Activated CD8-positive, alpha-beta memory T cell treated with anti-CD3 and anti-CD28 coated beads, Interleukin-2, amount 50 U/mL, for 4 hours (primary cell): ENCODE measurements around the gene SENP1.

Source experiments
- DNase-seq: peaks from one replicate; pipeline ENCODE4 v3.0.0-alpha.2; 2020

Gene SENP1

DNA sequence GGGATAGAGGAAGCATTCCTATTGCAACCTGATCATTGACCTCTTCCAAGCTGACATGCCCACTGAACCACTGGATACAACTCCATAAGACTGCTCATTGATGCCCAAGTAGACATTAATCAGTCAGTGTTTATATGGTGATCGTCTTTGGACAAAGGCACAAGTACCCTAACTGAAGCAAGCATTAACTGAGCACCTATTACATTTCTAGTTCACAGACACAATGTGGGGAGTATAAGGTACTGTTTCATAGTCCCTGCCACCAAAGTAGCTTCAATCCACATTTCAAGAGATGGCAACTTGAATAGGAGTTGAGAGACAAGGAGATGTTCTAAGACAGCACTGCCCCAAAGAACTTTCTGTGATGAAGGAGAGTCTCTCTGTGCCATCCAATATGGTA, 90.8 kb downstream of the SENP1 start:
- DNase-seq, result no peak

DNA sequence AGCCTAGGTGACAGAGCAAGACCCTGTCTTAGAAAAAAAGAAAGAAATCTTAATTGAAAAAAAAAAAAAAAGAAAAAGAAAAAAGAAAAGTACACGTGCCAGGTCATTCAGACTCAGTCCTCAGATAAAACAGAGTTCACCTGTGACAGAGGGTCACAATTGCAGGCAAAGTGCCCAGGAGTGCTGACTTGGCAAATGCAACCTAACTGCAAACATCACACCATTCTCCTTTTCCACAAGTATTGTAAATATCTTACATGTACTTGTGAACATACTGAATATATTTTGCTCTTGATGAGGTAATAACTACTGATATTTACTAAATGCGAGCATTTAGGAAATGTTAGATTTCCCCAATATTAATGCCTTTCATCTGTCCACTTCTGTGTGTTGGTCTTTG, 92.6 kb downstream of the SENP1 start:
- DNase-seq, result no peak

DNA sequence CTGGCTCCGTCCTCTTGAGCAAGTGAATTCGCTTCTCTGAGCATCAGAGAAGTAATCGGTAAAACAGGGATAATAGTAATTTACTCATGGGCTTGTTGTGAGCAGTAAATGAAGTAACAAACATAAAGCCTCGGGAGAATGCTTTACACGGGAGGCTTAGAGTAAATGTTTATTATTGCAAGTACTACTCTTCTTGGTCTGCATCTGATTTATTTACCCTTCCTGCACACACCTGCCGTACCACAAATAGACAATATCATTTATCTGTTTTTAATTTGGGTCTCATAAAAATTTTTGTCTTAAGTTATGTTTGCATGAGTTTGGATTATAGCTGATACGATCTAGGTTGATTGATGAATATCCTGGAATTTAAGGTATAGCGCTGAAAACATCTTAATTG, 93.8 kb downstream of the SENP1 start:
- DNase-seq, result no peak

DNA sequence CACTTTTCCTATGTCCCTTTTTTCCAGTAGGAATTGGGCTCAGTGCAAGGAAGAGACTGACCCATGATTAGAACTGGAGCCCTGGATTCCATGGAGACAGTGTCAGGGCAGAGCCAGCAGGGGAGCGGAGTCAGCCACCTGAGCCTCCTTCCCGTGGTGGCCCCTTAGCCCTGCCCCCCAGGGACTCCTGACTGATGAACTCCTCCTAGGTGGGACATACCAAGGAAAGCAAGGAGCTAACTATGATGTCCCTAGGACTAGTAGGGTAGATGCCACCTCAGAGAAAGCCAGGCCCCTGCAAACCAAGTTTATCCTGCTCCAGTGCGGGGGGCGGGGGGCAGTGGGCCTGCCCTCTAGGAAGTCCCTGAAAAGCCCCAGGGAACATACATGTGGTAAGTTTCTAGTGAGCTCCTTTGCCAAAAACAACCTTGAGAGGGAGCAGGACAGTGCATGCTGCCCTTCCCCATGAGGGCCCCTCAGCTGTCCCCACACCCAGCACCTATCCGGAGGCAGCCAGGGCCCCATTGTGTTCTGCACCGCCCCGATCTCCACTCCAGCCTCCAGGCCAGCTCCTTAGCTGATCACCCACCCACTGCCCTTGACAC, 95.4 kb downstream of the SENP1 start:
- DNase-seq, result no peak

DNA sequence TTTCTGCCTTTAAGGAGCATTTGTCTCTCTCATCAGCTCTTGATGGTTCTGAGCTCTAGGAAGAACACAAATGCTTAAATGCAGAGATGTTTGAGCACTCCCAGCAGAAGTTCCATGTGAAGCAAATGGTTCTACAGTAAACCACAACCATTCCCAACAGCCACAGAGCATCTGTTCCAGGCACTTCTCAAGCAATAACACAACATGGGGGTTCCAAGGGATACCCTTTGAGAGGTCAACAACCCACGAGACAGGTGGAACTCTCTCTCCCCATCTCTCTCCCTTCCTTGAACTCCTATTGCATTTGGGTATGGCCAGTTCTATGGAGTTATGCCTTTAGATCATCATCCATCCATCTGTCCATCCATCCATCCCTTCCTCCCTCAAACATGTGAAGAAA, 96.4 kb downstream of the SENP1 start:
- DNase-seq, result no peak

DNA sequence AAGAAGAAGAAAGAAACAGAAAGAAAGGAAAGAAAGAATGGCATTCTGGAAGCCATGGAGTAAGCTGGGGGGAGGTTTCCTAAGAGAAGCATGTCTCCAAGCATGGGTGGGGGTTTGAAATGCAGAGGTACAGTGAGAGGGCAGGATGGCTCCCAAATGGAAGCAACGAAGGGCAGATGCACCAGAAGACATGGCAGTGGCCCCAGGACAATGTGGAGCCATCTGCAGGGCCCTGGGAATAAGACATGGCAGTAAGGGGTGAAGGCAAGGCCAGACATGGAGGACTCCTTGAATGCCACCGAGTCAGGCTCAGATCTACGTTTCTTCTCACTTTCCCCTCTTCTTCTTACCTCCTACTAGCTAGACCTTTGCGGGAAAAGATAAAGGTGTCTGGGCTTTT, 96.9 kb downstream of the SENP1 start:
- no peak for DNase-seq

DNA sequence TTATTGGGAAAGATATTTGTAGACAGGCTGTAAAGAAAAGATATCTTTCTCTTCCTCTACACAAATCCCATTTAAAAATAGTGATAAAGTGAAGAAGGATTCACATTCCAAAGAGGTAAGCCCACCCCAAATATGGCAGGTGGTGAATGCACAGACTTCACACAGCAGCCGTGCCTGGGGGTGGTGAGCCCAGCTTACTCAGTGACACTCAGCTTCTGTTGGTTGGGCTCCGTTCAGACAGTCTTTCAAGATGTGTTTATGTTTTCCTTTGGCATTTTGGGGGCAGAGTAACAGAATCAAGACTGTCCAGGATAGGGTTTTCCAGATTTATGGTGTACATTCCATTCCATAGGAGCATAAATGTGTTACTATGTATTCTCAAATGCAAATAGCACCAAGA, 97.5 kb downstream of the SENP1 start:
- DNase-seq, result no peak

DNA sequence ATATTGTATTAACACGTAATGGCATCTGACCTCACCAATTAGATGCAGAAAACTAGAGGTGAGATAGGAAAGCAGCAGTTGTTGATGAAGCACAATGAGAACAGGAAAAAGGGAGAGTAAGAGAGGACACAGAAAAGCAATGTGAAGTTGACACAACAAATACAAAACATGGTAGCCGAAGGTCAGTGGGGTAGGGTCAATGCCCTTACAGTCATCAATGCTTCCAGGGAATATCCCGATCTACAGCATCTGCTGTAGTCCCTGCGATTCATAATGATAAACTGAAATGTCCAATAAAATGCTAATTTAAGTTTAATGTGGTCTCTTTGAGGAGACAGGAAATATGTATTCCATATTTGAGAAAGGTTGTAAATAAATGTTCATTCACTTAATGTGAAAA, 98.7 kb downstream of the SENP1 start:
- no peak for DNase-seq

DNA sequence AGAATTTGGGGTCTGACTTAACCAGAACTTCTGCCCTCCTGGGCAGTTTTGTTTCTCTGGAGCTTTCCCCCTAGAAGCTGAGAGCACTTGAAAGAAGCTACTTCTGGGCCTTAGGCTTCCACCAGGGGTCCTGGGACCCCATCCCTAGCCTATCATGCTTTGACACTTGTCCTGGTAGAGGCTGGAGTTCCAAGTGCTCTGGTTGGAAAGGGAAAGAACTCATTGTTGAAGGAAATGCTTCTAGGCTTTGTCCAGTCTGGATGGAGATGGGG, 100.2 kb downstream of the SENP1 start:
- DNase-seq, result no peak

DNA sequence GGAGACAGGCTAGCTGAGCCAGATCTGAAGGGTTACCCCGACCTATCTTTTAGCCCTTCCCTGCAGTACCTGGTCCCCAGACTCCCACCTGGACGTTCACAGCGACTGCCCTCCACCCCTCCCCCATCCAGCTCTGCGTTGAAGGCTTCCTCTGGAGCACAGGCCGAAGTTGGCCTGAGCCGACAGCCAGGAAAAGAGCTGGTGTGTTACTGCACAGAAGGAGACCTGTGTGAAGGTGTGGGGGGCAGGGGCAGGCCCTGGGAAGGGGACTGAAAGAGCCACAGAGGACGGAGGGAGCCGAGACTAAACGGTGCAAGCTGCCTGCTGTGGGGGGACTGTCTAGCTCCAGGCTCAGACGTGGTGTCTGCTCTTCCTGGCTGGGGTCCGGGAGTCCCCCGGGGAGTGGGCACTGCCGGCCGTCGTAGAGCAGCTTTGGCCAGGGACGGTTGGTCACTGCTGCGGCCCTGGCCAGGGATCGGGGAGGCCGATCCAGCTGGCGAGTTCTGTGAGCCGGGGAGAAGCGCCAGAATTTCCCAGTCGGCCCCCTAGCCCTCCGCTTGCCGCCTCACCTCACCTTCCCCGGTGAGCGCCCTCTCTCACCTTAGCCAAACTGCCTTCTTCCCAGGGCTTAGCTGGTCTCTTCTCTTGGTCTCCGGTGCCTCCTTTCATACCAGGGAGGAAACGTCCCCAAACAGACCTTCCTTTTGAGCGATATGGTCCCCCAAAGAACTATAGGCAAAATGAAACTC, 100.7 kb downstream of the SENP1 start:
- DNase-seq, result no peak

DNA sequence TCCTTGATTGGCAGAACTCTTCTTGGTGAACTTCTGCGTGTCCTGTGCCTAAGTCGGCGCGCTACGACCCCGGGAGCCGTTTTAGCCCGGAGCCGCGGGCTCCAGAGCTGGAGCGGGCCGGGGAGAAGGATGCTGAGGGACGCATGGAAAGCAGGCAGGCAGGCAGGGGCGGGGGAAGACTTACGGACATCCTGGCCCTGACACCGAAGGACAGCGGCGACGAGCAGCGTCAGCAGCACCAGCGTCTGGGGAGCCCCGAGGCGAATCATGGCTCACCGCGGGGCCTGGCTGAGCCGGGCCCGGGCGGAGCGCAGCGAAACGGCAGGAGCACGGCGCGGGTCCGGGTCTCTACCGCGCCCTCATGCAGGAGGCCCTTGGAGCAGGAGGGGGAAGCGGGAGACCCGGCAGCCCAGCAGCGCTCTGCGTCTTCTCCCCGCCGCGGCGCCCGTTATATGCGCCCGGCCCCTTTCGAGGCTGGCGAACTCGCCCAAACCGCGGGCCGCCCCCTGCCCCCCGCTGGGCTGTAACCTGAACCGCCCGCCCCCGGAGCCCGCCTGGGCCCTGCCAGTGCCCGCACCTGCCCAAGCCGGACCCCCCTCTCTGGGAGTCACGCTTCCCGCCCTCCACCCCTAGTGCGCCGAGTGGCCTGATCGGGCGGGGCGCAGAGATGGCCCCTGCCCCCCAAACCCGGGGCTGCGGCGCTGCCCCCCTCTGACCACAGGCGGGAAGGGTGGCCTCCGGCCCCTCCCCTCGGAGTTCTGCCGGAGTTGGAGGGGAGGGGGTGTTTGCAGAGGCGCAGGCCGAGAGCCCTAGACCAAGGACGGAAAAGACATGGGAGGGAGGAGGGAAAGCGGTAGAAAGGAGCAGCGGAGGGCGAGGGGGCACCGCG, 101.6 kb downstream of the SENP1 start, which contains the start of gene COL2A1:
COL2A1 (minus strand) TSS at position 424 of the 889 bp plus-strand sequence; CDS start at position 269, 155 bp downstream.
- DNase-seq, result no peak

DNA sequence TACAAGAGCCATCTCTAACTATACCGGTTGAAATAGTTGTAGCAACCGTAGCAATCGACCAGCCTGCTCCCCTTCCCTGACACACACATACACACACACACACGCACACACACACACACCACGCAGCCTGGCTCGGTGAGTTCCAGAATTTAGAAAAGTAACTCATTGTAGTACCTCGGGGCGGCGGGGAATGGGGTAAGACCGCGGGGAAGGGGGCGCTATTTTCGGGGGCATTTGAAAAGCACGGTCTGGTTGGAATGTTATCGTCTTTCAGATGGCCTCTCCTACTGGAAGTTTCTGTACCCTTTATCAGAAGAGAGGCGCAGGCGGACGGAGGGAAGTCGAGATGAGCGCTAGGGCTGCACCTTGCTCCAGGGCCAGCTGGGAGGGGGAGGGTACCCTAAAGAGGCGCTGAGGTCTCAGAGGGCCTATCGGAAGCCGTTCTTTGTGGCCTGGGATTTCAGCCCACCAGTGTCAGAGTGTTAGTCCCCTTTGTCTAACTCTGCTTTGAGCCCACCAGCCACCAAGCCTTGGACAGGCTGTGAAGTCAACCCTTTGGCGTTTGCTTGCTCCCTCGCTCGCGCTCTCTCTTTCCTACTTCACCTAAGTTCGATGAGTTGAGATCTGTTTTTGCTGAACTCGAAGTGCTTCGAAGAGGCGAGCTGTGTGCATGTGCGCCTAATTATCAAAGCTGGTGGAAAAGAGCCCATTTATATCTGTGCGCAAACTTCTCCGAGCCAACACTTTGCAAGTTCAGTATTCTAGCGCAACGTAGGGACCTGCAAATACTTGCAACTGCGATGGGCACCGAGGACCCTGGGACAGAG, 102.4 kb downstream of the SENP1 start:
- no peak for DNase-seq

DNA sequence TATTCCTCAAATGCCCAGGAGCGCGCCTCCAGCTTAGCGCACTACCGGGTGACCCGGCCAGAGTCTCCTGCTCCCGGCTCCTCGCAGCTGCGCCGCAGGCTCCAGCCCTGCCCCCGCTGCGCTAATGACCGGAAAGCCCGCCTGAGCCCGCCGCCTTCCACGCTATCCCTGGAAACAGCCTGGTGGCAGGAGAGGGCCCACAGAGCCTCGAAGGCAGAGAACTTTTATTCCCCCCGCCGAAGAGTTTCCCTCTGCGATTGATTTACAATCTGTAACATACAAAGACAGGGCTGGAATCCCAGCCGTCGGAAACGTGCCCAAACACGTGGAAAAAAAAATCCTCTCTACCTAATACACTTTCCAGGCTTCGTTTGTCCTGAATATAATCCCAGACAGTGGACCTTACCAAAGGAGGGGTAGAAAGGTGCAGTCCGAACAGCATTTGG, 103.1 kb downstream of the SENP1 start:
- DNase-seq, result no peak

DNA sequence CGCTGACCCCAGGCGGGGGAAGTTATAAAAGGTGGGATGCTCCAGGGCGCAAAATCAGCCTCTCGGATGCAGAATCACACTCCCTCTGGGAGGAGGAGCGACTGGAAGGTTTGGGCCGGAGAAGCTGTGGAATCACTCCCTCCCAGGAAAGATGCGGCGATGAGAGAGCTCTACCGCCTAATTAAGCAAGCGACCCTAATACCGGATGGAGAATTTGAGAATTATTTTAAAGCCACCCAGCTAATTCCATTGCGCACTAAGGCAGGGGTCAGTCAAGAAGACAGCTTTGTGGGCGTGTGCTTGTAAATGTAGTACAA, 103.5 kb downstream of the SENP1 start:
- no peak for DNase-seq

DNA sequence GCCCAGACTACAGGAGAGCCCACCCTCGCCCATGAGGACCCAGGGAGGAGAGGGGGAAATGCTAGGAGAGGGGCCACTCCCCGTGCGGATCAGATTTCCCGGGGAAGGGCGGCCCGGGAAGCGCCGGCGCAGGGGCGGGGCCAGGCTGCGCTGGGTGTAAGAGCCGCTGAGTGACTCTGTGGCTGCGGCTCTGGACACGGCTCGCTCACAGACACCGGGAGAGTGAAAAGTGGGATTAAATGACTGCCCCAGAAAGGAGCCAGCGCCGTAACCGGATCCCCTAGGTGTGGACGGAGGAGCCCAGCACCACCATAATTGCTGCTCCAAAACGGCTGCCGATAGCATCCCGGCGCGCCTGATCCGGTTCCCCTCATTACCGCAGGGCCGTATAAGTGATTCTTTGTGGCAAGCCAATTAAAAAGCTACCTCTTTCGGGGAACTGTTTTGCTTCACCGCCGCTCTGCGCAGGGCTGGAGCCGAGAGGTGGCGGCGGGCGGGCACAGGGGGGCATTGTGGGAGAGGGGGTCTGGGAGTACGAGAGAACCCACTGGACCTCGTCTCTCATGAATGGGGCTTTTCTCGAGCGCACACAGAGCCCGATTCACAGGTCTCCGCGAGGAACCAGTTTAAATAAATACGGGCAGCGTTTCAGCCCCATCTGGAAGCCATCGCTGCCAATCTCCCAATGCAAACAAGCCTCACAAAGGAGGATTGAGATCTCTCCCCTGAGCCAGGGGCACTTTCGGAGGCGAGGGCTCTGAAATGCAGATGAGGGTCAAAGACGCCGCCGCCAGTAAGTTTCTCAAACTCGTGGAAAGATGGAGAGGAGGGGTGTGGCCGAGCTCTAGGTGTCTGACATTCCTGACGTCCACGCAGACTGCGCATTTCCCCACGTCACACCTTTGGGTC, 104.1 kb downstream of the SENP1 start:
- no peak for DNase-seq

DNA sequence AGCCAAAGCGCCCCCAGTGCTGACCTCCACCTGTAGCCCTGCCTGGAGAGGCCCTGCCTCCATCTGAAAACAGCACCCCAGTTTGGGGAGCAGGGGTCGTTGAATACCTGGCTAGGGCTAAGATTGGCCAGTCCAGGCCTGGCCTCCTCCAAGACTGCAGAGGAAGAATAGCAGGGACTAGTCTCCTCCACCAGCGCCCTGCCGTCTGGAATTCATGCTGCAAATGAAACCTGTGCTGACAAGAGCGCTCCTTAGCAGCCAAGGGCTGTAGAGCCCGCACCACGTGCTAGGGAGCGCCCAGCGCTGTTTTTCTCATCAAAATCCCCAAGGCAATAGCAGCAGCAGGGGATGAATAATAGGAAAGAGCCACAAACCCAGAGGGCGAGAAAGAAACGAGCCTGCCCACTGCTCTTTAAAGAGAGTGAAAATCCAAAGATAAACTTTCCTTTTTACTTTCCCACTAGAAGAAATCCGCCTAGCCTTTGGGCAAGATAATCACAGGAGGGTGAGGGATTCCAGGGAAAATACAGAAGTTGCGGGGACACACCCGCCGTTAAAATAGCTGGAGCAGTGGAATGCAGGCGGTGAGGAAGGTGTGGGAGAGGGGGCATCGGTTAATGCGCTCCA, 104.9 kb downstream of the SENP1 start:
- no peak for DNase-seq

DNA sequence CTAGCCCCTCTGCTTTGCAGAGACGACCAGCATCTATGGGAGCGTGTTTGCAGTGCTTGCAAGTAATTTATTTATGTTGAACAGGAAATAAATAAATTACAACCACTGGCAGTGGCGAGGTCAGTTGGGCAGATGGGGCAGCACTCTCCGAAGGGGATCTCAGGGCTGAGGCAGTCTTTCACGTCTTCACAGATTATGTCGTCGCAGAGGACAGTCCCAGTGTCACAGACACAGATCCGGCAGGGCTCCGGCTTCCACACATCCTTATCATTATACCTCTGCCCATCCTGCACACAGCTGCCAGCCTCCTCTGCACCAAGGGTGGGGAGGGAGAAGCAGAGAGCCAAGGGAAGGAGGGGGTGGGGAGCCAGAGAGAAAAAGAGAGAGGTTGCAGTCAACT, 106.1 kb downstream of the SENP1 start:
- DNase-seq, result no peak

DNA sequence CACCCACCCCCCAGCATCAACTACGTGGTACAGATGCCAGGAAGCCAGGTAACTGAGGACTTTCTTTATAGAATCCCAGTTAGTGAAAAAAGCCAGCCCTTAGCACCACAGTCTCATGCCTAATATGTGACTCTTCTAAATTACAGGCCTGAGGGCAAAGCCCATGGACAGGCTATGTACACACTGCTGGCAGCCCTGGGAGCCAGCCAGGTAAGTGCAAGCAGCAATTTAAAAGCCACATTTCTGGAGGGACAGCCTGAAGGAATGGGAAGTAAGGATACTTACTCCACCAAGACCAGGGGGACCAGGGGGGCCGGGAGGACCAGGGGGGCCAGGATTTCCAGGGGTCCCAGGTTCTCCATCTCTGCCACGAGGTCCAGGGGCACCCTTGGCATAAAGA, 108.6 kb downstream of the SENP1 start:
- no peak for DNase-seq

DNA sequence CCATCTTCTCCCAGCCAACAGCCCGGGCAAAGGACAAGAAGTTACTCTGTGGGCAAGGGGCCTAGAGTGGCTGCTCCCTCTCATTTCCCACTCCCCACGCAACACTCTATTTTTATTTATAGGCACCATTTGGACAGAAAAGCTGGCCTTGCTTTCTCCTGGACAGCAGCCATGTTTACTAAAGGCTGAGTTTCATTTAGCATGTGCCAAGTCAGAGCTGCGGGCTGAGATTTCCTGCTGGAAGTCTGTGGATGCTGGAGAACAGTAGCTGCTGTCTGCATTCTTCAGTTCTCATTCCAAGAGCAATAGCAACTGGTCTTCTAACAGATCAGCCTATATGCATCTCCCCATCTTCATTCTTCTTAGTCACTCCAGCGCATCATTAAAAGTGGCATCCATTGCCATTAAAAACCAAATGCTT, 109.9 kb downstream of the SENP1 start:
- DNase-seq, result no peak

DNA sequence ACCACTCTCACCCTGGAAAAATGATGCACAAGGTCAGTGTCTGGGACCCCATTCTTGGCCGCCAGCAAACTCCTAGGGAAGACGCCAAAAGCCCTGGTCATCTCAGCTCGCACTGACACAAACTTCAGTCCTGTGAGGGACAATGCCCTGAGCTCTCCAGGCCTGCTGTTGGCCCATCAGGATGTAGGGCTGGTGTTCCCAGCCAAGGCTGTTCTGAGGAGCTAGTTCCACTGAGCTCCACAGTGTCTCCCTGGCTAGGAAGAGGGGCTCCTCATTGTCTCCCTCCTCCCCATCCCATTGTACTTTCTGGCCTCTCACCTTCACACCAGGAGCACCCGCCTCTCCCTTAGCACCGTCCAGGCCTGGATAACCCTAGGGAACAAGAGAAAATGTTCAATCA, 112.4 kb downstream of the SENP1 start:
- peak; percentile 1 for DNase-seq
